Measurements from ENCODE around the gene GRM5. TPM values are rescaled to one million over a fixed set of nuclear protein-coding genes. Genes with fewer than 3 reads are reported as not detected.
"Not testable (repeated sequence)": the region's sequence is repeated elsewhere in the genome, so short reads cannot be mapped to it uniquely, and the experiment has no call there.

GRM5 gene
- total RNA-seq, 1 donor from 2014 or later, result 0.22 TPM

DNA sequence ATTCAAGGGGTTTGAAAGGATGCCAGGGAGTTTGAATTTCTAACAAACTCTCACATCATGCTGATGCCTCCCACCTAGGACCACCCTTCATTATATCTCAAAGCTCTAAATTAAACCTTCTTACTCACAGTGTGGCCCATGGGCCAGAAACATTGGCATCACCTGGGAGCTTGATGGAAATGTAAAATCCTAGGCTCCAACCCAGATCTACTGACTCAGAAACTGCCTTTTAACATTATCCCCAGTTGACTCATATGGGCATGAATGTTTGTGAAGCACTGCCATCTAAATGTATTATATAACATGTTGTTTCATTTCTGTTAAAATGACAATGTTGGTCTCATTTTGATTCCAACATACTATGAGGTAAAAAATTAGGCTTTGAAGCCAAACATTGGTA lies 90.3 kb downstream of the GRM5 start:
- DNase-seq (ENCODE audit: low spot score), result not testable (repeated sequence)

- no peak for DNase-seq (ENCODE audit: low spot score)
These were observed 93.6 kb downstream of the GRM5 start for GRCh38 chr11:88972210-88972609.

- not testable (repeated sequence) for DNase-seq (ENCODE audit: low spot score)
These were observed 104.2 kb downstream of the GRM5 start for GRCh38 chr11:88961621-88962020.

DNA sequence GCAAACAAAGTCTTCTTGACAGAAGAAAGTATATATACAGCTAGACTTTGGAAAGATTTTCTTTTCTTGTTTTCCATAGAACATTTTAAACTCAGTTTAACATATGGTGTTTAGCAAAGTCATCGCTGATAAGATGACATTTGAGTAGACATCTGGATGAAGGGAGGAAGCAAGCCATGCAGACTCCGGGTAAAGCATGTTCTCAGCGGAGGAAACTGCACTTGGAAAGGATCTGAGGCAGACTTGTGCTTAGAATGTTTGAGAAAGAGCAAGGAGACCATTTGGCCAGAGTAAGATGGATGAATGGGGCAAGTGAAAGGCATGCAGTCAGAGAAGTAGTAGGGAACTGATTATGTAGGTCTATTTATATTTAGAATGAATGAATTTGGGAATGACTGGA lies 105.9 kb downstream of the GRM5 start:
- DNase-seq (ENCODE audit: low spot score), result not testable (repeated sequence)

DNA sequence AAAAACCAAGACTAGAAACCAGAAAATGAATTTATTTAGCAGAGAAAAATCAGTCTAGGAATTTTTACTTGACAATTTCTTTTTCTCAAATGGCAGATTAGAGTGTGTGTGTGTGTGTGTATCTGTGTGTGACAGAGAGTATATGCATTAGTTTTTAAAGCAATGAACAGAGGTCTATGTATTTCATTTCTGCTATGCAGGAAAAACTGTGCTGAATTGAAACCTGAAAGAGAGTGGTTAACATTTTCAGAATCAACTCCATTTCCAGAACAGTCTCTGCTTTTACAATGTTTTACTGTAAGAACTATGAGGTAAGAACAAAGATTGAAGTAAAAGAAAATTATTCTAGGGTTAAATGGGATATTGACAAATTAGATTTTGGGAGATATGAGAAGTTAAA lies 114.8 kb downstream of the GRM5 start:
- no peak for DNase-seq (ENCODE audit: low spot score)

DNA sequence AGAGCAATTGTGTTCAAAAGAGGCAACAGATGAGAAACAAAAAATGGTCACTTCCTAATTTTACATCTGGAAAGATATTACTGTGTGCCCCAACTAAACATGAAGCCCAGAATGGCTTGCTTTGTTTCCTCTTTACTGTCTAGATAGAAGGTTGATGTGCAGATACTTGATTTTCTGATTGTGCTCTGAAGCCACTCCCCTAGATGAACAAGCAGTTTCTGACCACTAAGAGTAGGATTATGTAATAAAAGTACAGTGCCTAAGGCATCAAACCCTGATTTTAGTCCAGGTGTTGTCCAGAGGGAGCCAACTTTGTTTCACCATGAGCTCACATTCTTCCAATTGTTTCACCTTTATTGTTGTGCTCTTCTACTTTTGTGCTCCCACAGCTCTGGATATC lies 116.9 kb downstream of the GRM5 start:
- DNase-seq (ENCODE audit: low spot score), result not testable (repeated sequence)

GRCh38 chr11:88947843-88948572 lies 117.8 kb downstream of the GRM5 start:
- DNase-seq (ENCODE audit: low spot score), result not testable (repeated sequence)

- DNase-seq (ENCODE audit: low spot score), result not testable (repeated sequence)
These were observed 136.1 kb downstream of the GRM5 start for GRCh38 chr11:88929665-88930064.

GRCh38 chr11:88917065-88917464 lies 148.7 kb downstream of the GRM5 start:
- not testable (repeated sequence) for DNase-seq (ENCODE audit: low spot score)

GRCh38 chr11:88909500-88909899 lies 156.3 kb downstream of the GRM5 start:
- no peak for DNase-seq (ENCODE audit: low spot score)

DNA sequence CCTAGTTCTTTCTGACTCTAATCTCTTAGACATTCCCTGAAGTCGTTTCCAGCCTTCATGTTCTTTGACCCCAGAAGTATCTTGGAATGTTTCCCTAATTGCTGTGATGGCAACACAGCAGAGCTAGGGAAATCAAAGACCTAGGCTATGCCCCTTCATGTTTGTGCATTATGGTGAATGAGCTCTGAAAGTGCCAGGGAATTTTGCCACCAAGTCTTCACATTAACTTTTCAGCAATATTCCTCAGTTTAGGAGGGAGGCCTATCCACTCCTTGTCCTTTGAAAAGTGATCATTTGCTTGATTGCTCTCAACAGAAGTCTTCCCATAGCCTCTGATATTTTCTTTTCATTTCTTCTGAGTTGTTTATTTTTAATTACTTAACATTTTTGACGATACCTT lies 164.3 kb downstream of the GRM5 start:
- DNase-seq (ENCODE audit: low spot score), result not testable (repeated sequence)

DNA sequence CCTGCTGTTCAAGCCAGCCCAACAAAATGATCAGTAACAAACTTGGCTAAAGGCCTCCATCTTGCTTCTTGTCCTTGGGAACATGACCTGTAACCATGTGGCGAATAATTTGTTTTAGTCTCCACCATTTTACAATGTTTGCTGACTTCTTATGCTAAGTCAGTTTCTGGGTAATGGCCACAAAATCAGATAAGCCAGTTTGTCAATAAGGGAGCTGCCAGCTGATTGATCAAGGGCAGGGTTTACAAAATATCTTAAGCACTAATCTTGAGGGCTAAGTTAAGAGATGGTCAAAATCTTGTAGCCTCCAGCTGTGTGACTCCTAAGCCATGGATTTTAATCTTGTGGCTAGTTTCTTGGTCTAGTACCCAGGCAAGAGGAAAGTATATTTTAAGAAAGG lies 176.9 kb downstream of the GRM5 start:
- DNase-seq (ENCODE audit: low spot score), result not testable (repeated sequence)

- DNase-seq (ENCODE audit: low spot score), result no peak
These were observed 179.0 kb downstream of the GRM5 start for GRCh38 chr11:88886796-88887195.

- not testable (repeated sequence) for DNase-seq (ENCODE audit: low spot score)
These were observed 183.0 kb downstream of the GRM5 start for GRCh38 chr11:88882800-88883199.

DNA sequence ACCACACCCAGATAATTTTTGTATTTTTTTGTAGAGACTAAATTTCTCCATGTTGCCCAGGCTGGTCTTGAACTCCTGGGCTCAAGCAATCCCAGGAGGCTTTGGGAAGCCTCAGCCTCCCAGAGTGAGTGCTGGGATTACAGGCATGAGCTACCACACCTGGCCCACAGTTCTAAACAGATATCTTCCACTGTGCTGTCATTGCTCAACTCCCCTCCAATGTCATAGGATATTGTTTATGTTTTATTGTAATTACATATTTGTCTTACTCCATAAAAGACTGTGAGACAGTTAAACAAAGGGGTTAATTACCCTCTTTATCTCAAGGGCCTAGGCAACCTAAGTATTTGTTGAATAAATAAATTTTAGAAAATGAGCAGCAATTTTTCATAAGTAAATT lies 204.2 kb downstream of the GRM5 start:
- DNase-seq (ENCODE audit: low spot score), result no peak

DNA sequence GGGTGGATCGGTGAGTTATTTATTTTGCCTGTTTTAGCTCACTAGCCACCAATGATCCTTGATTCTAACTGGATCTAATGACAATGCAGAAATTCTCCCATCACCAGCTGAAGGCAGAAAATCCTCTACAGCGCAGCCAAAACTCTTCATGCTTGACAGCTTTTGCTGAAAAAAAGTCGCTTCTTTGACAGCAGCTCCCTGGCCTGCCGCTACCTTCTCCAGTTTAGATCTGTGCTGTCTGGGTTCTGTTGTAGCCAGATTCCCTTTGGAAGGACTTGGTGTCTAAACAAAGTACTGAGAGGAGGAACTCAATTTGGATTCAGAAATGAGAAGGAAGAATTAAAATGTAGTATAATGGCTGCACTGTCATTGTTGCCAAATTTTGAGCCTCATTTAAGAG lies 205.4 kb downstream of the GRM5 start:
- DNase-seq (ENCODE audit: low spot score), result not testable (repeated sequence)

- DNase-seq (ENCODE audit: low spot score), result not testable (repeated sequence)
These were observed 211.8 kb downstream of the GRM5 start for GRCh38 chr11:88853963-88854362.

- DNase-seq (ENCODE audit: low spot score), result not testable (repeated sequence)
These were observed 214.2 kb downstream of the GRM5 start for GRCh38 chr11:88851547-88851946.

DNA sequence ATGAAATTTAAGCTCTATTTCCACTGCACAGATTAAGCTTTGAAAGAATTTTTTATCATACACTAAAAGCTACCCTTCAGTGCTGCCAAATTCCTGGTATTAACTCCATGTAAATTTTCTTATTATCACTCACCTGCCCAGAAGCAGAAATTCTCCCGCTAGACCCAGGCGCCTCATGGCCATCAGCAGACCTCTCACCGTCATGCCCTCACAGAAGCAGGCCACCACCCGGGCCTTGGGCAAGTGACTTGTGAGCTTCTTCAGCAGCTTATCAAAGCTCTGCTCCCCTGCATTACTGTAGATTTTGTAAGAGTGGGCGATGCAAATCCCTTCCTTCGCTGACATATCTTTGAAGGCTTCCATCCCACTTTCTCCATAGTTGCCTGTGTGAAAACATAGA lies 216.0 kb downstream of the GRM5 start:
- DNase-seq (ENCODE audit: low spot score), result not testable (repeated sequence)

DNA sequence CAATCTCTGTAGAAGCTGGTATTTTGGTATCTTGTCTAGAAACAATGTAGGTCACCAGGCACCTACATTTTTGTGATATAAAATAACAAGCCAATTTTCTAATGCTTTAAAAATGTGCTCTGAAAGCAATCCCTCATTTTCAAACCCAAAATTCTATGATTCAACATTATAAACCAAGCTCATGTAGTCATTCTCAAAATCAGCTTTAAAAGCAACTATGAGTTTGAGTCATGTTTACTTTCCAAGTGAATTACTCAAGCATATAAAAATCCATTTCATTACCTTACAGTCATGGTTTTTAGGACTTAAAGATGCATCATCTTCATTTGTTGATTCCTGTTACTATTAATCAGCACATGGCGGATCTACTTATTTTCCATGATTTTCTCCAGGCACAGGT lies 216.4 kb downstream of the GRM5 start:
- DNase-seq (ENCODE audit: low spot score), result no peak

- not testable (repeated sequence) for DNase-seq (ENCODE audit: low spot score)
These were observed 219.5 kb downstream of the GRM5 start for GRCh38 chr11:88846266-88846665.

- not testable (repeated sequence) for DNase-seq (ENCODE audit: low spot score)
These were observed 220.8 kb downstream of the GRM5 start for GRCh38 chr11:88844941-88845340.

- DNase-seq (ENCODE audit: low spot score), result not testable (repeated sequence)
These were observed 221.9 kb downstream of the GRM5 start for GRCh38 chr11:88843766-88844426.
